HTERT RPE-1 (cell line): ENCODE measurements around the gene PIGZ.

ENCODE experiments used
- in situ Hi-C: fragments of 300-500 bp; cut with MboI; formaldehyde crosslinking; loops from 4 replicates; pipeline ENCODE4 v1.14.3; 2020; ENCODE audit warnings: low sequenced_read_pairs

The PIGZ gene, protein sequence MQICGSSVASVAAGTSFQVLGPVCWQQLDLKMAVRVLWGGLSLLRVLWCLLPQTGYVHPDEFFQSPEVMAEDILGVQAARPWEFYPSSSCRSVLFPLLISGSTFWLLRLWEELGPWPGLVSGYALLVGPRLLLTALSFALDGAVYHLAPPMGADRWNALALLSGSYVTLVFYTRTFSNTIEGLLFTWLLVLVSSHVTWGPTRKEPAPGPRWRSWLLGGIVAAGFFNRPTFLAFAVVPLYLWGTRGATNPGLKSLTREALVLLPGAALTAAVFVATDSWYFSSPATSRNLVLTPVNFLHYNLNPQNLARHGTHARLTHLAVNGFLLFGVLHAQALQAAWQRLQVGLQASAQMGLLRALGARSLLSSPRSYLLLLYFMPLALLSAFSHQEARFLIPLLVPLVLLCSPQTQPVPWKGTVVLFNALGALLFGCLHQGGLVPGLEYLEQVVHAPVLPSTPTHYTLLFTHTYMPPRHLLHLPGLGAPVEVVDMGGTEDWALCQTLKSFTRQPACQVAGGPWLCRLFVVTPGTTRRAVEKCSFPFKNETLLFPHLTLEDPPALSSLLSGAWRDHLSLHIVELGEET

DNA sequence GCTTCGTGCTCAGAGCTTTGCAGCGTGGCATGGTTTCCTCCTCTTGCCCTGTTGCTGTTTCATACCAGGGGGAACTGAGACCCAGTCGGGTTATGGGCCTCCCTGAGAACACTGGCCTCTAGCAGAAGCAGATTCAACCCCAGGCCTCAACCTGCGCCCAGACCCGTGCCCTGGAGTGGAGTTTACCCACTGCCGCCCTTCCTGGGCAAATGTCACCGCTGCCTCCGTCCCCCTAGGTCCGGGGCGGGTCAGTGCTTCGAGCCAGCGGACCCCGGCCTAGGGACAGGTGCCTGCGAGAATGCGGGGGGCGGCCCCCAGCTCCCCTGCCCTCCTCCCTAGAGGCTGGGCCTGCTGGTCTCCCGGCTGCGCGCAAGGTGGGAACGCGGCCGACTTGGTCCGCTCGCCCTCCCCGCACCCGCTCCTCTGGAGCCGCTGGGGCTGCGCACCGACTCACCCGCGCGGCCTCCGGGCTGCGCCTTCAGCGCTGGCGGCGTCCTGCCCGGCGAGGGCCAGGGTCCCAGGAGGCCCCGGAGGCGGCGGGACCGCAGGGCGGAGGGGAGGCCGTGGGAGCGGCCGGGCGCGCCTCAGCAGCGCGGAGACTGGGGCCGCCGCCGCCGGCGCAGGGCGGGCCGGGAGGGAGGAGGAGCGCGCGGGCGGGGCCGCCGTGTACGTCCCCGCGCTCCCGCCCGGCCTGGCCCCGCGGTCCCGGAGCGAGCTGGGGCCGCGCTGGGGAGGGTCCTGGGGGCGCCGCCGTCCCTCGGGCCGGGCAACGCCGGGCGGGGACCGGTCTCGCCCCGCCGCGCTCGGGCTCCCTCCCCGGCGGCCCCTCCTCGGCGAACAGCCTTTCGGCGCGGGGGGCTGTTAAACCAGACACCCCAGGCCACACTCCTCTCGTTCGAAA is at the start of gene PIGZ:
Gene PIGZ, minus strand, starts transcription at position 601 of the 901 bp plus-strand sequence. CDS start 16,802 bp downstream, outside the sequence.
- in situ Hi-C loops: no loop called here

DNA sequence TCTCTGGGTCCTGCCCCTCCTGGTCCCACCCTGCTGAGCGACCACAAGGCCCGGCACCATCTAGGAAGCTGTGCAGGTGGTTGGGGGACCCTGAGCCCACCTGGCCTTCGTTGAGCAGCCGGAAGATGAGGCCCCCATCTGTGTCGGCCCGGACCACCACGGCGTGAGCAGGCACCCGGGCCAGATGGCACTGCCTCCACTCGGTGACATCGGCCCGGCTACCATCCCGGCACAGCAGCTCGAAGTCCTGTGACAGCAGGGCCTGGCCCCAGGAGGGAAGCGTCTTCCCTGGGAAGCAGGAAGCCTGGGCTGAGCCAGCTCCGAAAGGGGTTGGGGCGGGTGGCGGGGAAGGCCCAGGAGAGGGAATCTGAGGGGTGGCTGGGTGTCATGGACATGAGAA is 48.4 kb upstream of the PIGZ start:
- in situ Hi-C loops: no loop called here

DNA sequence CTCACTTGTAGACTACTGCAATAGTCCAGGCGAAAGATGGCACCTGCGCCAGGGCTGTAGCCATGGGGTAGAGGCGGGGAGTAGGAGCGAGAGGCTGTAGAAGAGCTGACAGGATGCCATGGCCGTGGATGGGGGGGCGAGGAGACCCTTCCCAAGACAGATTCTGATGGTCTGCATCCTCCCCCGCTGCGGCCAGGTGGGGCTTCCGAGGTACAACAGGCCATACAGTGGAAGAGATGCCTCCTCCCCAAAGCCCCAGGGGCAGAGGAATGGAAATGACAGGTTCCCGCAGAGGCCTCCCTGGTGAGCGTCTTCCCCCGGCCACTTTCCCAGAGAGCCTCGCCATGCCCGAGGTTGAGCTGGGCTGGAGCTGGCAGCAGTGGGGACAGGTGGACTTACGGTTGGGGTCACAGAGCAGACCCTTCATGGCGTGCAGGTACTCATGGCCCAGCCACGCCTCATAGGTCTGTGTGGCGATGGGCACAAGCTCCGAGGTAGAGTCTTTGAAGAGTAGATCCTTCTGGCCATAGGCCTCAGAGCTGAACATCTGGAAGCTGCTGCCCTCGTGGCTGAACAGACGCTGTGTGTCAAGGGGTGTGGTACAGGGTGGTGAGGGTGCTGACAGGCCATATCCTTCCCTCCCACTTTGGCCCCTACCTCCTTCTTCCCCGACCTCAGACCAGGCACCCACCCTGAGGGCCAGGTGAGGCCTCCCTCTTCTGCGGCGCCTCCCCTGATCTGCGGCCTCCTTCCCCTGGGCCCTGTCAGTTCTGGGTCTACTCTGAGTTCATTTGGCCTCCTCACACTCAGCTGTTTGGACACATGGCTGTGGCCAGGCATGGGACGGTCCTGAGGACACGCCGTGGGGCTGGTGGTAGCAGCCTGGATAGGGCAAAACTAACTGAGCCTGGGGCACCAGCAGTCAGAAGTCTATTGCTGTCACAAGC is 47.4 kb upstream of the PIGZ start:
- in situ Hi-C loops: no loop called here

DNA sequence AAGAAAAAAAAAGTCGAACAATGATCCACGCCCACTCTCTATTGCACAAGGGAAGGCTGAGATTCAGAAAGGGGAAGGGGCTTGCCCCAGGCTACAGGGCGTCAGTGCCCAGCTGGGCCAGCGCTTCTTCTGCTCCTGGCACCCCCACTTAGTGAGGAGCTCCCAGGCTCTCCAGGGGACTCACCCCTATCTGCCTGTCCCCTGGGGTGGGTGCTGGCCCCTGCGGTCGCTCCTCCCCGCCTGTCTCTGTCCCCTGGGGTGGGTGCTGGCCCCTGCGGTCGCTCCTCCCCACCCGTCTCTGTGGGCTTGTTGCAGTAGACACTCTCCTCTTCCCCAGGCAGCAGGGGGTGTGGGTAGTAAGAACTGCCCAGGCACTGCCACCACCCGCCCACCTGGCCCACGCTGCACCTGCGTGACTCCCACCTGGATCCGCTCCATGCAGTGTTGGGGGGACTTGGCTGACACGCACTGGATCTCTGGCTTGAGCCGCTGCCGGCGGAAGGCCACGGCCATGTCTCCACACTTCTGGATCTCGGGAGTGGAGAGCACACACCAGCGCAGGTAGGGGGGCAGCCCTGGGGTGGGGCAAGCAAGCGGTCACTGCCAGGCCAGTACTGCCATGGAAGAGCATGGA is 46.4 kb upstream of the PIGZ start:
- in situ Hi-C loops: no loop called here

DNA sequence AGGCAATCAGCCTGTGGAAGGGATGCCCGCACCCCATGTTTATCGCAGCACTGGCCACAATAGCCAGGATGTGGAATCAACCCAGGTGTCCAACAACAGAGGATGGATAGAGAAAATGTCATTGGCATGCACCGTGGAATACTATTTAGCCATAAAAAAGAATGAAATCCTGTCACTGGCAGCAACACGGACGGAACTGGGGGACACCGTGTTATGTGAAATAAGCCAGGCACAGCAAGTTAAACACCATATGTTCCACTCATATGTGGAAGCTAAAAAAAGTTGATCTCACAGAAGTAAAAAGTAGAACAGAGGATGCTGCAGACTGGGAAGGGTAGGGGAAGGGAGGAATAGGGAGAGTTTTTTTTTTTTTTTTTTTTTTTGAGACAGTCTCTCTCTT is 45.4 kb upstream of the PIGZ start:
- in situ Hi-C loops: no loop called here

DNA sequence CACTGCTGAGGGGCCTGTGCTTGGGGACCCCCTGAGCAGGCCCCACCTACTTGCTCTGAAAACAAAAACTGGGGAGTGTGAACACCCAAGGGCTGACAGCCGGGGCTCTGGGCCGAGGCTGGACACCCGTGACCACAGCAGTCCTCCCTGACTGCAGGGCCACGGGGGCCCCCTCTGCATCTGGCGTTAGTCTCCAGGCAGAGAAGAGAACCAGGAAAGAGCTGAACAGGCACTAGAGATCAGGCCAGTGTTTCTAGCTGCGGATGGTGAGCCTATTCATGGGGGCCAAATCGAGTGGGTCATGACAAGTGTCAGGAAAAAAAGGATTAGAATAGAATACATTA is 43.9 kb upstream of the PIGZ start:
- in situ Hi-C loops: no loop called here

DNA sequence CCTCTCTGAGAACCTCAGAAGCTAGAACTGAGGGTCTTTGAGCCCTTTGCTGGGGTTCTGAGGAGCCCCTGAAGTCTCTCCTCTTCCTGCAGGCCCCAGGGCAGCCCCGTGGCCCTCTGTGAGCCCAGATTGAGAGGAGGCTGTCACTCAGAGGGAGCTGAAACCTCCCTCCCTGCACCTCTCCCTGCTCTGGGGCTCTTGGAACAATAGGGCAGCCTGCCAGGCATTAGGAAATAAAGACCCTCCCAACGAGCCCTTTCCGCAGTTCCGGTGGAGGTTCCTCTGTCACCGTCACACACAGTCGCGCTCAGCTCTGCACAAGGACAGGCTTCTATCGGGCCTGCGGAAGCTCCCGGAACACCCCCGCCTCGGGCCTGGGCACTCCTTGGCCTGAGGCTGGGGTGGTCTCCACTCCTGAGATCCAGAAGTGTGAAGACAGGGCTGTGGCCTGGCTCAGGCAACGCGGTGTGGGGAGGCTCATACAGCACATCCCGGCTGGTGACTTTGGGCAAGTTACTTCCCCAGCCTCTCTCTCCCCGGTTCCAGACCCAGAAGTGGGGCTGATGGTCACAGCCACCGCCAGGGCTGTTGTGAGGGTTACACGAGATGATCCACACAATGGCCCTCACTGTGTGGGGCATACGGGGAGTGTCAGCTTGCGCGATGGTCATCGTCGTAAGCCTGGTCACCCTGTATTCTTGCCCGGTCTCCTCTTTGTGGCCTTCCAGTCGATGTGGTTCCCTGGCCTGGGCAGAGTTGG is 43.3 kb upstream of the PIGZ start:
- in situ Hi-C loops: no loop called here

DNA sequence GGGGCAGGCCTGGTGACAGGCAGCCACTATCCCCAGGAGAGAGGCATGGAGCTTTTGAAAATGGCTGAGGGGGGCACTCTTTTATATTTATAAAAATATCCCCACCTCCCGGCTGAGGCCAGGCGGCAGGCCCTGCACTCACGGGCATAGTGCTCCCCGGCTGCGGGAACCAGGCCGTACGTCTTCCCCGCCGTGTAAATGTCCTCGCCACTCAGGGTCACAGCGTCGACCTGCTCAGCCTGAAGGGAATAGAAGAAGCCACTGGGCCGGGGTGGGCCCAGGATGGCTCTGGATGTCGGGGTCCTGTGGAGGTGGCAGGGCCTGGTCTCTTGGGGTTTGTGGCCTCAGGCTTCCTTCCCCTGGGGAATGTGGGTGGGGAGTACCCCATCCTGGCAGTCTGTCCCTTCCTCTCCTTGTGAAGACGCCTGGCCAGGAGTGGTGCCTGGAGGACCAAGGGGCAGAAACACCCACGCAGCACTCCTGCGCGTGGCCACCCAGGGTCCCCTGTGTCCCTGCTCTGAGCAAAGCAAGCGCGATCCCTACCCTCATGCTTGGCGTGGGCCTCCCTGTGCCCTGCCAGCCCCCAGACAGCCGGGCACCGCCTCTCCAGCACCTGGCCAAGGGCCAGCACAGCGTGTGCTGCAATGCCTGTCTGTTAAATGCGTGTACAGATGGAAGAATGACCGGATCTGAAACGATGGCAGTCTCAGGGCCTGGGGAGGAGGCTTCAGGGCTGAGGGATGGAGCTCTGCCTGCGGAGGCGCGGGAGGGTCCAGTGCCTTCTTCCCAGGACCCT is 42.1 kb upstream of the PIGZ start:
- in situ Hi-C loops: no loop called here

DNA sequence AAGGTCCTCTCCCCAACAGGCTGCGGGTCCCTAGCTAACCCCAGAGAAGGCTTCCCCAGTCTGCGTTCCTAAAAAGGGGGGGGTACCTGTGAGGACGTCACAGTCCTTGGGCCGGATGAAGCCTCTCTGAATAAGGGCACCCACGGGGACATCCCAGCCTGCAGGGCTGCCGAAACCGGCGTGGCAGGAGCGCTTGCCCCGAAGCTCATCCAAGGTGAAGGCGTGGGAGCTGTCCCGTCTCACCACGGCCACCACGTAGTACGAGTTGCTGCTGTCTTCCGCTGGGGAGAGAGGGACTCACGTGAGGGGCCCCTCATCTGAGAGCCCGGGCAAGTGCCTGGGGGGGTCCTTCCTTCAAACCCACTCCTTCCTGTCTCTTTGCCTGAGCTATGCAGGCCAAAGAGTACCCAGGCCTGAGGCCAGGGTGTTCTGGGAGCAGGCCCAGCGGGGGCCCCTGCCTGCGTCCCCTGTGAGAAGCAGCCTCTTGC is 40.9 kb upstream of the PIGZ start:
- in situ Hi-C loops: no loop called here

DNA sequence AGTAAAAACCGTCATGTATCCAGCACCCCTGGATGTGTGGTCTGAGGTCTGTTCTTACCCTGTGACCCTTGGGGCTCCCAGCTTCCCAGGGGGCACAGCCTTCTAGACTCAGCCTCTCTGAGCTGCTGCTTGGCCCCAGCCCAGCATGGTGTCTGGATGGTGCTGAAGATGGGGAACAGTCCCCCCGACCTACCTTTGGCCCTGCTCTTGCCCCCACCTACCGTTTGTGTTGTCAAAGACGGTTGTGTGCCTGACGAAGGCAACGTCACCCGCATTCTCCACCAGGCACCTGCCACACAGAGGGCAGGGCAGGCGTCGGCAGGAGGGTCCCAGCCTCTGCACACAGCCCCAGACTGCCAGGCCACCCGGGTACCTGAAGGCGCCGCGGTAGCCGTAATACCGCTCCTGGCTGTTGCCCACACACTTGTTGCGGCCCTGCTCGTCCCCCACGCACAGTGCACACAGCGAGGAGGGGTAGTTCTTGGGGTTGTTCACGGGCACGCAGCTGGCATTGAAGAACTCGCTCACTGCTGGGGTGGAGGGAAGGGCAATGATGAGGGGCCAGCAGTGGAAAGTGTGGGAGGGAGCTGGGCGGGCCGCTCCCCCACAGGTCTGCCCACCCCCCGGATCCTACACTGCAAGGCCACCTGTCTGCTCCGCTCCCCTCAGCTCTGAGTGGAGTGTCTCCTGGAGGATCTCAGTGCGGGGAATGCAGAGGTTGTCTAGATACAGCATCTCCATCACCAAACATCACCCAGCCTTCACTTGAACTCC is 40.0 kb upstream of the PIGZ start:
- in situ Hi-C loops: no loop called here

DNA sequence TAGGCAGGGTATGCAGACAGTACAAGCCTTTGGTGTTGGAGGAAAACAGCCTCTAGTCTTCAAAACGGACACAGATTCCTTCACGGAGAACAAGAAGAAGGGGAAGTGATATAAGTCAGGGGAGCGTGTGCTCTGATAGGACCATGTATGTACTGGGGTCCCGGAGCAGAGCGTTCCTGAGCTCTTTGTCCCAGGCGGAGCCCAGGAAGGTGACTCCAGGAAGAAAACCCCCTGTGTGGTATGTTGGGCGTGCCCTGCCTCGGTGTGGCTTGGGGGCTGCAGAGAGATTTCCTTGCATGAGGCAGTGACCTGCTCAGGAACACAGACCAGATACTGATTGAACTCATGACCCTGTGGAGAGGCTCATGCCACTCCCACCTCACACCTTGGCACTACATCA is 39.3 kb upstream of the PIGZ start:
- in situ Hi-C loops: no loop called here

DNA sequence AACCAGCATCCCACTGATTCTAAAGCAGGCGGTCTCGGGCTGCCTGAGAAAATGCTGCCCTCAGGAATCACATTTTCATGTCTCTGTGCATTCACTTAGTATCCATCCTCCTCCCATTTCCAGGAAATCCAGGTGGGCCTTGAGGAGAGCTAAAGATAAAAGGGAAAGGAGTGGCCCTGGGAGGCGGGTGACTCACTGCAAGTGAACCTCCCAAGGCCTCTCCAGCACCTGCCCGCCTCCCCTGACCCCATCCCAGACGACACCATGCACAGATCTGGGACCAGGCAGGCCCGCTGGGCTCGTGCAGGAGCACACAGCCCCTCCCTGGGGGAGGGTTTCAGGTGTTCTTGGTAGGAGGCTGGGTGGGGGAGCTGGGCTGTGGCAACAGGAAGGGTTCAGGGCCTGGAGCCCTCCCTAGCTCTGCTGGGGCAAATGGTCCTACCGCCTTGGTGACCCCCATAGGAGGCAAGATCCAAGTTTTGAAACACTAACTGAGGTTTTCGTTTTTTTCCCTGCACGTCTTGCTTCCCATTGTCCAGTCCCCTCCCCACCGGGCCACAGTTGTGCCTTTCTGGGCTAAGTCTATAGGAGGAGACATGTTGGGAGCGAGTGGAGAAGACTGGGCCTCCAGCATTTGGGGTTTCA is 38.8 kb upstream of the PIGZ start:
- in situ Hi-C loops: no loop called here

DNA sequence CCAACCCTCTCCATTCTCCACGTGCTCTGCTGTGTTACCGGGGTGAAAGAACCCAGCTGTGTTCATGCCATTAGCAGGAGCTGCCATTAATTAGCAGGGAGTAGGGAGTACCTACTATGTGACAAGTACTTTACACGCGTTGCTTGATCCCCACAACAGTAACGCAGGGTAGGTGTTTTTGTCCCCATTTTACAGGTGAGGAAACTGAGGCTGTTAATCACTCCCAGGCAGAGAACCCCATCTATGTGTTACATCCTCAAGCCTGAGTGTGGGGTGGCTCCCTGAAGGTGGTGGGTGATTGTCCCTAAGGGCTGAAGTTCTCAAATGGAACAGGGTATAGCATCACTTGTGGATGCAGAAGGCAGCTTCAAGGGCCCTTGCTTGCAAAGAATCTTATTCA is 38.2 kb upstream of the PIGZ start:
- in situ Hi-C loops: no loop called here

DNA sequence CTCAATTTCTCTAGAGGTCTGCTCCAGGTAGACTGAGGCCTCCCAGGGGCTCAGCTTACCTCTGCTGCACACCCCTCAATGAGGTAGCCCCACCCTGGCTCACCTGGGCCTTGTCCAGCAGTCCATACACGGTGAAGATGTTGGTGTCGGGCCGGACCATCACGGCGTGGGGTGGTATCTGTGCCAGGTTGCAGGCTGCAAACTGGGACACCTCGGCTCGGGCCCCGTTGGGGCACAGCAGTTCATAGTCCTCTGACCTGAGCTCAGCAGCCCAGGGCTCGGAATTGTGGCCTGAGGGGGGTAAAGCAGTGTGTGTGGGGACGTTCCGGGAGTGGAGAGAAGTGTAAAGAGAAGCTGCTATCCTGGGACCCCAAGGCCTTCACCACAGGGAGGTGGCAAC is 37.8 kb upstream of the PIGZ start:
- in situ Hi-C loops: no loop called here

DNA sequence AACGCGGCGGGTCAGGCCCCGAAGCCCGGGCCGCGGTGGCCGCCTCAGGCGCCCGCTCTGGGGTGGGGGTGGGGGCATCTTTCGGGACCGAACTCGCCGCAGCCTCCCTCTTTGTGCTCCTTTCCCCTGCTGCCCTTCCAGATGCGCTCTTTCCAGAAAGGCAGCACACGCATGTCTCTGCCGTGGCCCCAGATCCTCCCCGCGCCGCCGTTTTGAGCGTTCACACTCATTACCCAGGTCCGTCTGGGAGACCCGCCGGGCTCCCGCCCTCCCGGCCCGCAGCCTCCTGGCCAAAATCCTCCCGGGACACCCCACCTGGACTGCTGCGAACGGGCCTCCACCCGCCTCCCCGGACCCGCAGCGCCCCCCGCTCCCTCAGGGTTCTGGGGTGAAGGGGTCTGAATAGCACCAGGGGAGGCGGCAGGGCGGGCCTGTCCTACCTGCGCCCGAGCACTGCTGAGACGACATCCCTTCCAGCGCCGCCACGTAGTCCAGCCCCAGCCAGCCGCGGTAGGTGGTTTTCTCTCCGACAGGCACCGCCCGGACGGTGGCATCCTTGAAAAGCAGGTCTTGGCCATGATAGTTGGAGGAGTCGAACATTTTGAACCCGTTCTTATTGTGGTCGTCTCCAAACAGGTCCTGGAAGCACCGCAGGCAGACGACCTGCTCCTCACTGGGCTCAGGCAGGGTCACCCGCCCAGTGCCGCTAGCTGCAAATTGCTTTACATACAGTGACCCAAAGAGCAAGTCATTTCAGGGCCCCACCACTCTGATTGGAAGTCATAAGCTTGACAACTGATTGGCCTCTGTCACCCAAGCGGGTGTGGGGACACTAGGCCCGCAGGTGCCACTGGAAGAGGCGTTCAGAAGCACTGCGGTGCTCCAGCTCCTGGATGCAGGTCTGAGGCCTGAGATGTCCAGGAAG is 35.1 kb upstream of the PIGZ start:
- in situ Hi-C loops: no loop called here
